GM20431 (cell line): ENCODE measurements around the gene RBM15.

ENCODE experiments used
- in situ Hi-C: fragments of 300-500 bp; cut with MseI, MboI; formaldehyde crosslinking; loops from one replicate; pipeline ENCODE4 v1.15.0; 2020; ENCODE audit warnings: low sequenced_read_pairs; ENCODE audit not compliant: unreplicated experiment

The RBM15 gene

DNA sequence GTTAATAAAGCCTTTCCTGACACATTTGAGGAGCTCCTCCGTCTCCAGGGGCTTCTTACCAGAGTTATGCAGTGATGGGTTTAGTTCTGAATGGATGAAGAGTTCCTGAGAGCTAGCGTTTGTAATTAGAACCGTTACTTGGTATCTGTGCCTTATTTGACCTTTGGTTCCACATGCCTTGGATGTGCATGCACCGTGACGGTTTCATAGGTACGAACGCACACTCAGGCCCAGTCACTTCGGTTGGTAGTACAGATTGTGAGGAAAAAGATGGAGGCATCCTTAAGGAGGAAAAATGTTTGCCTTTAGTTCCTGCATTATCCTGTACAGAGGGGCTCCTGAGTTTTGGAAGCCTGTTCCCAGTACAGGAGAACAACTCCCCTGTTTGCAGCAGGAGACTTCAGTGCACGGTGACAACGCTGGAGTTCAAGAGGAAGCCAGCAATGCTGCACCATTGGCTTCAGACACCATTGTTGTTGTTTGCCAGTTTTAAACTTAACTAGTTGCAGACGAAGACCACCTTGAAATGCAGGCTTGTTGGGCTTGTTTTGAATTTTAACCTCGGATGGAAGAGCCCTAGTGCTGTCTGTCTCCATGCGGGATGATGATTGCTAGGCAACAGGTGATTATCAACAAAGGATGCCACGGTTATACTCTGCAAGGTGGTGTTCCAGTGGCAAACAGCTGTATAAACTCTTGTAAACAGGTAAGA is 8.2 kb downstream of the RBM15 start:
- in situ Hi-C loops: no loop called here

- in situ Hi-C loops: no loop called here
Measured at GRCh38 chr1:110348050-110348449, 8.9 kb downstream of the RBM15 start.

GRCh38 chr1:110348771-110349170 is 9.6 kb downstream of the RBM15 start:
- in situ Hi-C loops: no loop called here

DNA sequence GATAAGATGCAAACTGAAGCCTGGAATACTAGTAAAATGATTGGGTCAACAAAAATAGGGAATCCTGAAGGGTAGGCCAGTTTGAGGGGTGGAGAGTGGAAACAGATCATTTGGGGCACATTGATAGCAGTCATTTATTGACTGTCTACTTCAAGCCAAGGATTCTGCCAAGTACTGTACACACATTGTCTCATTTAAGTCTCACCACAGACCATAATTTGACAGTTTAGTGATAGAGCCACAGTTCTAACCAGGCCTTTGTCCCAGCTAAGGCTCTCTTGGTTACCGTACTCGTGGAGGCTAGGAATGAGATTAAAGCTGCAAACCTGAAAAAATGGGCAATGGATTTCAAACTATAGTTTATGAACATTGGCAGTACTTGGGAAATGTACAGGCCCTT is 11.2 kb downstream of the RBM15 start:
- in situ Hi-C loops: no loop called here

DNA sequence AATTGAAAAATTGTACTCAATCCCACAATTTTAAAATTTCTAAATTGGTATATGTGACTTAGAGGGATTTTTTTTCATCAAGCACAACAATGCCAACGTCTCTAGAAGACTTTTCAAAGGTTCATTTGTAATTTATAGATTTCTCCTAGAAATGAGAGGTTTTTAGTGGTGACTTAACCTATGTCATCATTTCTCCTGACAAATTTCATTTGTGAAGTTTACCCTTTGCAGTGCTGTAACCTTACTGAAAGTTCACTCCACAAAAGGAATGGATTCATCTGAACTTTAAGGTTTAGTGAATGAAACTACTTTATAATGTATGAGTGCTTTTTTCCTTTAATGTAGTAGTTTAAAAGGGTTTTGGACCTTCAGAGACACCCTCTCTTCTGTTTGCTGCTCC is 16.1 kb downstream of the RBM15 start:
- in situ Hi-C loops: no loop called here

- in situ Hi-C loops: no loop called here
Measured at GRCh38 chr1:110356379-110356778, 17.2 kb downstream of the RBM15 start.

- in situ Hi-C loops: no loop called here
Measured at GRCh38 chr1:110360431-110360830, 21.3 kb downstream of the RBM15 start.

GRCh38 chr1:110361856-110362255 is 22.7 kb downstream of the RBM15 start:
- in situ Hi-C loops: no loop called here

- in situ Hi-C loops: no loop called here
Measured at GRCh38 chr1:110364221-110364620, 25.0 kb downstream of the RBM15 start.

GRCh38 chr1:110370827-110371226 is 31.6 kb downstream of the RBM15 start:
- in situ Hi-C loops: no loop called here

- in situ Hi-C loops: no loop called here
Measured at GRCh38 chr1:110375490-110375889, 36.3 kb downstream of the RBM15 start.

GRCh38 chr1:110380672-110381283 is 41.6 kb downstream of the RBM15 start:
- in situ Hi-C loops: no loop called here

DNA sequence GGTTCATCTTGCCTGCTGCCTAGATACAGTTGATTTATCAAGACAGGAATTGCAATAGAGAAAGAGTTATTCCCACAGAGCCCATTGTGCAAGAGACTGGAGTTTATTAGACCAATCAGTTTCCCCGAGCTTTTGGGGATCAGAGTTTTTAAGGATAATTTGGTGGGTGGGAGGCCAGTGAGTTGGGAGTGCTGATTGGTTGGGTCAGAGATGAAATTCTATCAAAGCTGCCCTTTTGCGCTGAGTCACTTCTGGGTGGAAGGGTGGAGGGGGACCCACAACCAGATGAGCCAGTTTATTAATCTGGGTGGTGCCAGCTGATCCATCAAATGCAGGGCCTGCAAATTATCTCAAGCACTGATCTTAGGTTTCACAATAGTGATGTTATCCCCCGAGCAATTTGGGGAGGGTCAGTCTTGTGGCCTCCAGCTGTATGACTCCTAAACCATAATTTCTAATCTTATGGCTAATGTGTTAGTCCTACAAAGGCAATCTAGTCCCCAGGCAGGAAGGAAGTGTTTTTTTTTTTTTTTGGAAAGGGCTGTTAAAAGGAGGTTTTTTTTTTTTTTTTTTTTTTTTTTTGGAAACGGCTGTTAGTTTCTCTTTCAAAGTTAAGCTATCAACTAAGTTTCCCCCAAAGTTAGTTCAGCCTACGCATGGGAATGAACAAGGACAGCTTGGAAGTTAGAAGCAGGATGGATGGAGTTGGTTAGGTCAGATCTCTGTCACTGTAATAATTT is 44.2 kb downstream of the RBM15 start:
- in situ Hi-C loops: no loop called here

GRCh38 chr1:110384581-110385321 is 45.6 kb downstream of the RBM15 start:
- in situ Hi-C loops: no loop called here

DNA sequence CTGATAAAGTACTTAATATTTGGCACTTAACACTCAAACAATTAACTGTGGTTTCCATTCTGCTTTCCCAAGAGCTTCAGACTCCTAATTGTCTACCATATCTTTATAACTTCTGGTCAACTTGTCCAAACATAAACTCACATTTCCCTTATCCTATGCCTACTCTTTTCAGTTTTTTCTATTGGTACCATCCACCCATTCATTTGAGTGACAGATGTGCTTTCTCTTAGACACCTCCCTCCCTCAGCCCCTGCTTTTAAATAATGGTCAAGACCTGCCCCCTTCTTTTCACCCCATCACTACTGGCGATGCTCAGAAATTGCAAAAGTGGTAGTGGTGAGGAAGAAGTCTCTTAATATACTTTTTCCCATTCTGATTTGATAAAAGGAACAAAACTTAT is 46.2 kb downstream of the RBM15 start:
- in situ Hi-C loops: no loop called here

DNA sequence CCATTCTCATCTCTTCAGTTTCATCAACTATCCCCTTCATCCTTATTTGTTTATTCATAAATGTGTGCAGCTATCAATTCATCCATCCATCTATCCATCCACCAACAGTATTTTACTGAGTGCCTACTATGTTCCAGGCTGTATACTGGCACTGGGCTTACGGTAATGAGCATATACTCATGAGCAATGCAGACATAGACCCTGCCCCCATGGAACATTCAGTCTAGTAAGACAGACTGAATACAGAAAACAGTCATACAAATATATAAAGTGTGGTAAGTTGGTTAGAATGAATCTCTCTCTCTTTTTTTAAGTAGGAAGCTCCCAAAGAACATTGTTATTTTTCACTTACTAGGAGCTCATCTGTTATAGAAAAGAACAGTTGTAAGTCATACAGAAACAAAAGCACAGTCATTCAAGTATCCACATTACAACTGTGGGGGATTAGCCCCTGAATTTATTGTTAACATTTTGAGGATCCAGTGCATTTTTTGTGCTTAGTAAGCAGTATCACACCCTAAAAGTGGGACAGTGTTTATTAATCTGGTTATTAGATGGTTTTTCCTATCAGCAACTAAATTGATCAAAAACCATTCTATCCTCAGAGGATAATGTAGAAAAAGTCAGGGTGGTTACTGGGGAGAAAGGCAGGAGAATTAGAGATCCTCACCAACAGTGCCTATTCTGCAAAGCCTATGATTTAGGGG is 48.0 kb downstream of the RBM15 start:
- in situ Hi-C loops: no loop called here

DNA sequence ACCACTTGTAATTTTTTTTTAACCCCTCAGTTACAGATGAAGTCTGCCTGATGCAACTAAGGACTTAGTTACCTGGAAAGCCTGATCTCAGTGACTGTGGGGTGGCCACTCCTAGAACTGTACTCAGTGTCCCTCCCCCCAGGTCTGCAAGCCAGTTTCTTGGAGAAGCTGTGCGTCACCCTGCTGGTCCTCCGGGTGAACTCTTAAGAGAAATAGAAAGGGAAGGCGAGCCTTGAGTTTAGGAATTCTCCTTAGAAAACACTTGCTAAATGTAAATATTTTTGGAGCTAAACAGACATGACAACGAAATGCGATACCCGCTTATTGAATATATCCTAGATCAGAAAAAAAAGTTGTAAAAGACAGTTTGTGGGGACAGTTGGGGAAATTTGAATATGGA is 50.9 kb downstream of the RBM15 start:
- in situ Hi-C loops: no loop called here

DNA sequence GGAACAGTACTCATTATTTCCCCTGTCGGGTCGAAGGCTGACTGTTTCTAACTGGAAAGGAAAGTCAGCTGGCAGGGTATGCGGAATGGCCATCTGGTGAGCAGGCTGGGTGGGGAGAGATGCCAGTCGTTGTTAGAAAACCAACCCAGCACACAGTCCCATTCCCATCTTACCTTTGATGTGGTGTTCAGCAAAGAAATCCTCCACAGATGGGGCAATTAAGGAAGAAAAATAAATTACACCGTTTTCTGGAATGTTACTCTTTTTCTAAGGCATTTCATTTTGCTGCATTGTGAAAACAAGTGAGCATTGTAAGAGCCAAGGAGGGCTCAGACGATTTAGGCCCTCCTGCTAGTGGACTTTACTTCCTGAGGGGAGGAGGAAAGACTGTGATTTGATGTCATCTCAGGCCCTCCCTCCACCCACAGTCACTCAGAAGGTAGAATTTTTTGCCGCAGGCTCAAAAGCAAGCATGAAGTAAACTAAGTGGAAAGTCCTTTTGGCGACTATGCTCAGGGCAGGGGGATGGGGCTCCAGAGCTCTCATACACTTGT is 51.6 kb downstream of the RBM15 start, which contains the start of gene SLC16A4:
TSS of gene SLC16A4 (minus strand) at position 335 of the 554 bp plus-strand sequence. CDS start 1,703 bp downstream, outside the sequence.
- in situ Hi-C loops: no loop called here

DNA sequence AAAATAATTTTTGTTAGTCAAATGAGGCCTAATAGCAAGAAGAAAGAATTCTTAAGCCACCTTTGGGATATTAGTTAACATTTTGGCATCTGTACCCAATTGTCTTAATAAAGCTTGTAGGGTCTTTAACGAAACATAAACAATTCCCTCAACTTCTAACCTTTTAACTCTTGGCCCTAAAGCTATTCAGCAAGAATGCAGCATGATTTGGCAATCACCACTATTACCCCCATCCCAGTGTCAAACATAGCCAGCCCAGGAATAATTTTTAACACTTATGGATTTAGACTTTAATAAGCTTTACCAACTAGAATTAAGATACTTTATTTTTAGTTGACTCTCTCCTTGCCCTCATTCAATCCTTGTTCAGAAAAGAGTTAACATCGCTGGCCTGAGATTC is 54.1 kb downstream of the RBM15 start:
- in situ Hi-C loops: no loop called here
